ENCODE results near the gene METAP1D. TPM values are rescaled to one million over a fixed set of nuclear protein-coding genes. Genes with fewer than 3 reads are reported as not detected.
A peak's percentile ranks its signal among the peaks of the same experiment; 100 is the strongest.

Gene METAP1D
- total and polyA plus RNA-seq, 4 donors: 2.5 to 17.8 (median 3.0) TPM

GRCh38 chr2:172082944-172083627 lies 83.3 kb downstream of the METAP1D start:
- Histone ChIP-seq H3K27me3 (ENCODE audit: control insufficient read depth in 3 of 3, insufficient read depth in 3 of 3, low read length in 2 of 3) (peaks cover 10 to 98% (median 94%) of the 10 kb centered on the region in 3 donors), H3K9me3 (ENCODE audit: control insufficient read depth in 4 of 4, insufficient read depth in 3 of 4, low read length in 3 of 4) (peaks cover 0 to 26% (median 0%) of the 10 kb centered on the region in 4 donors), H3K4me3 (no peak overlapping the region), H3K27ac (ENCODE audit: low read depth in 1 of 2, low read length in 1 of 2) (no peak overlapping the region), H3K4me1 (ENCODE audit: control insufficient read depth in 5 of 5, insufficient read depth in 5 of 5, low read length in 5 of 5) (peaks cover 0 to 22% (median 0%) of the 10 kb centered on the region in 5 donors), H3K36me3 (ENCODE audit: control insufficient read depth in 4 of 4, insufficient read depth in 4 of 4, low read length in 4 of 4) (no peaks in the 10 kb centered on the region), H3K9ac (ENCODE audit: insufficient read depth in 1 of 2, low read length in 2 of 2) (no peak overlapping the region)
- DNase-seq (peak in 1 of 3 donors; percentile 36), ATAC-seq (ENCODE audit: insufficient read depth, low FRiP score) (no peak)
- 8 to 13% methylated on average over 42 of the region's 42 CpGs for WGBS, 2 donors
- TF ChIP-seq, protein P1, sequence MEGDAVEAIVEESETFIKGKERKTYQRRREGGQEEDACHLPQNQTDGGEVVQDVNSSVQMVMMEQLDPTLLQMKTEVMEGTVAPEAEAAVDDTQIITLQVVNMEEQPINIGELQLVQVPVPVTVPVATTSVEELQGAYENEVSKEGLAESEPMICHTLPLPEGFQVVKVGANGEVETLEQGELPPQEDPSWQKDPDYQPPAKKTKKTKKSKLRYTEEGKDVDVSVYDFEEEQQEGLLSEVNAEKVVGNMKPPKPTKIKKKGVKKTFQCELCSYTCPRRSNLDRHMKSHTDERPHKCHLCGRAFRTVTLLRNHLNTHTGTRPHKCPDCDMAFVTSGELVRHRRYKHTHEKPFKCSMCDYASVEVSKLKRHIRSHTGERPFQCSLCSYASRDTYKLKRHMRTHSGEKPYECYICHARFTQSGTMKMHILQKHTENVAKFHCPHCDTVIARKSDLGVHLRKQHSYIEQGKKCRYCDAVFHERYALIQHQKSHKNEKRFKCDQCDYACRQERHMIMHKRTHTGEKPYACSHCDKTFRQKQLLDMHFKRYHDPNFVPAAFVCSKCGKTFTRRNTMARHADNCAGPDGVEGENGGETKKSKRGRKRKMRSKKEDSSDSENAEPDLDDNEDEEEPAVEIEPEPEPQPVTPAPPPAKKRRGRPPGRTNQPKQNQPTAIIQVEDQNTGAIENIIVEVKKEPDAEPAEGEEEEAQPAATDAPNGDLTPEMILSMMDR (IDR thresholded peaks at IDR 0.05; ENCODE audit: control extremely low read depth, extremely low read depth): no peak

DNA sequence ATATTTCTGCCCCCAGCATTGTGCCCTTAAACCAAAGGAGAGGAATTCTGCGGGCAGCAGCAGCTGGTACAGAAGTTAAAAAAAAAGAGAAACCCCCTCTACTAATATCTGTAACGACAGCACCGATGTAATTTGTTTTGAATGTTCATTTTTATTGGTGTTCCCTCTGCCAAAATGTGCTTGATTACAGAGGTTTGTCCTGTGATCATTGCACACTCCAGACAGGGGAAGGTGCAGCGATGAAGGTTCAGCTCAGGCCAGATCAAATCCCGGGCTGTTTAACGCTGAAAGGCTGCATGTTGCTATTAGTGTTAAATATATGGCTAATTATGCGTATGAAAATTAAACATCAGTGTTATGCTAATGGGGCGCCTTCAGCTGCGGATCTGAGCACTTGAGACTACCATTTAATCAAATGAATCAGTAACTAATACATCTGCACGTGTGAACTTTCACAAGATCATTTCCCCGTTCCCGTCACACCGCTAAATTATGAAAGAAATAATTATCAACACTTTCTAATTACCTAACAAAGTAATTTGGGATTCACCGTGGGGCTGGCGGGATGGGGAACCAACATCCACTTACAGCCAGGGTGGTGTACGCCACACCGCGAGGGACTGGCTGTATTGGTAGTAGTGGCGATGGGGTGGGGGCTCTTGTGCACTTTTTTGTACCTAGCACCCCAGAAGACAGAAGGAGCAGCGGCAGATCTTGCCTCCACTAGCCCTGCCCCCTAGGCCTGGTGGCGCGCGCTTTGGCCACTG lies 84.1 kb downstream of the METAP1D start:
- Histone ChIP-seq H3K27me3 (ENCODE audit: control insufficient read depth in 3 of 3, insufficient read depth in 3 of 3, low read length in 2 of 3) (peaks cover 10 to 98% (median 97%) of the 10 kb centered on the region in 3 donors), H3K9ac (ENCODE audit: insufficient read depth in 1 of 2, low read length in 2 of 2) (no peak overlapping the region), H3K36me3 (ENCODE audit: control insufficient read depth in 4 of 4, insufficient read depth in 4 of 4, low read length in 4 of 4) (no peaks in the 10 kb centered on the region), H3K27ac (ENCODE audit: low read depth in 1 of 2, low read length in 1 of 2) (no peak overlapping the region), H3K9me3 (ENCODE audit: control insufficient read depth in 4 of 4, insufficient read depth in 3 of 4, low read length in 3 of 4) (peaks cover 0 to 31% (median 0%) of the 10 kb centered on the region in 4 donors), H3K4me1 (ENCODE audit: control insufficient read depth in 5 of 5, insufficient read depth in 5 of 5, low read length in 5 of 5) (peaks cover 0 to 22% (median 0%) of the 10 kb centered on the region in 5 donors), H3K4me3 (no peak overlapping the region)
- TF ChIP-seq, protein P1 (IDR thresholded peaks at IDR 0.05; ENCODE audit: control extremely low read depth, extremely low read depth): no peak
- WGBS, 2 donors: 8 to 13% methylated on average over 23 of the region's 23 CpGs
- ATAC-seq (ENCODE audit: insufficient read depth, low FRiP score) (no peak), DNase-seq (peak in 1 of 3 donors; percentile 43)

- TF ChIP-seq, protein P1 (IDR thresholded peaks at IDR 0.05; ENCODE audit: control extremely low read depth, extremely low read depth): no peak
- Histone ChIP-seq H3K27me3 (ENCODE audit: control insufficient read depth in 3 of 3, insufficient read depth in 3 of 3, low read length in 2 of 3) (peaks cover 14 to 98% (median 97%) of the 10 kb centered on the region in 3 donors), H3K9me3 (ENCODE audit: control insufficient read depth in 4 of 4, insufficient read depth in 3 of 4, low read length in 3 of 4) (peaks cover 0 to 31% (median 0%) of the 10 kb centered on the region in 4 donors), H3K9ac (ENCODE audit: insufficient read depth in 1 of 2, low read length in 2 of 2) (no peak overlapping the region), H3K4me3 (no peak overlapping the region), H3K4me1 (ENCODE audit: control insufficient read depth in 5 of 5, insufficient read depth in 5 of 5, low read length in 5 of 5) (peaks cover 0 to 22% (median 0%) of the 10 kb centered on the region in 5 donors), H3K27ac (ENCODE audit: low read depth in 1 of 2, low read length in 1 of 2) (no peak overlapping the region), H3K36me3 (ENCODE audit: control insufficient read depth in 4 of 4, insufficient read depth in 4 of 4, low read length in 4 of 4) (no peaks in the 10 kb centered on the region)
- ATAC-seq (ENCODE audit: insufficient read depth, low FRiP score) (no peak), DNase-seq (no peak)
- 2 to 8% methylated on average over 17 of the region's 17 CpGs for WGBS, 2 donors
Observed at GRCh38 chr2:172084395-172084644, 84.6 kb downstream of the METAP1D start.

All from lung (tissue), 12 donors.